ENCODE data around the gene ATP8B1. TPM values are rescaled to one million over a fixed set of nuclear protein-coding genes. Genes with fewer than 3 reads are reported as not detected.

ATP8B1 gene
- total RNA-seq, 1 experiment from 2014 or later = 1.1 TPM

DNA sequence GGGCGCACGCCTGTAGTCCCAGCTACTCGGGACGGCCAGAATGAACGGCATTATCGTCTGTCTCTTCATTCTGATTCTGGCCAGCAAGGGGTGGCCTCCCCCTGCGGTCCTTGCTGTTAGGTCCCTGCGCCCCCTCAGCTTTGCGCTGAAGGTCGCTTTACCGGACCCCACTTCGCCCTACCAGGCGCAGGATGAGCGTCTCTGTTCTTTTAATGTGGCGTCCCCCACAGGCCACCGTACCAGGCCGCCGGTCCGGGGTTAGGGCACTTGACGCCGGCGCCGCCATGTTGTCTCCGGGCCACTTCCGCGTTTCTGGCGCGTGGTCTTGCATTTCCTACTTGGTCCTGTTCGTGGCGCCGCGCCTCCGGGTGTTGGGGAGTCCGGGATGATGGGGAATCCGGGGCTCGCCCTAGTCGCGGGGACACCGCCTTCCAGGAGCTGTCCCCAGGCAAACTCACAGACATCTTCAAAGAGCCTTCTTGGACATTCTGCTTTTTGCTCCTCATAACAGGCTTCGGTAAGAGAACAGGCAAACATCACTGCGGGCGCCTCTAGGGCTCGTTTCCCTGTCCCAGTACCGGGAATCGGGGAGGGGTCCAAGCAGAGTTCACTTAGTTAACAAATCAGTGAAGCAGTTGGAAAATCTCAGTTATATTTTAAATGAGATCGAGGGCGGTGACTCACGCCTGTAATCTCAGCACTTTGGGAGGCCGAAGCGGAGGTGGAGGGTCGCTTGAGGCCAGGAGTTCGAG, 172.9 kb downstream of the ATP8B1 start:
- Histone ChIP-seq H2BK12ac (ENCODE audit: insufficient read length, low read depth, low read length) (no peak overlapping the region), H3K9me3 (ENCODE audit: control insufficient read depth, low read depth, low read length) (no peaks in the 10 kb centered on the region), H3K27me3 (ENCODE audit: insufficient read depth, low read length) (no peaks in the 10 kb centered on the region), H3K4ac (ENCODE audit: low read depth, low read length) (no peak overlapping the region), H2BK120ac (ENCODE audit: low read depth, low read length, poor library complexity, severe bottlenecking) (no peak overlapping the region), H3K27ac (ENCODE audit: insufficient read length, low read depth, low read length) (no peak overlapping the region), H3K14ac (ENCODE audit: insufficient read depth, low read length) (no peak overlapping the region), H3K18ac (ENCODE audit: insufficient read length, low read depth, low read length) (peak overlapping the region; percentile 35), H3K23me2 (ENCODE audit: insufficient read length, low read depth, low read length, poor library complexity, severe bottlenecking) (no peaks in the 10 kb centered on the region), H4K8ac (replicated peaks; ENCODE audit: insufficient read length, low read depth, low read length) (no peak overlapping the region), H3K79me1 (ENCODE audit: insufficient read depth, low read depth, low read length, poor library complexity, severe bottlenecking) (no peaks in the 10 kb centered on the region), H4K20me1 (ENCODE audit: control insufficient read depth, insufficient read depth, insufficient read length) (no peaks in the 10 kb centered on the region), H3K23ac (ENCODE audit: insufficient read length, low read depth, low read length) (no peak overlapping the region), H3T11ph (ENCODE audit: low read length) (no peak overlapping the region), H2BK20ac (ENCODE audit: low read depth, low read length, poor library complexity, severe bottlenecking) (no peak overlapping the region), H3K79me2 (ENCODE audit: insufficient read depth, low read length) (no peaks in the 10 kb centered on the region), H2AK5ac (ENCODE audit: insufficient read length, low read length) (no peak overlapping the region), H4K91ac (ENCODE audit: insufficient read length, low read depth, low read length) (no peak overlapping the region), H4K5ac (ENCODE audit: insufficient read length, low read depth, low read length) (no peak overlapping the region), H3K56ac (ENCODE audit: insufficient read length, low read depth, low read length) (no peak overlapping the region), H2BK15ac (ENCODE audit: low read depth, low read length) (no peak overlapping the region), H2AFZ (ENCODE audit: low read length) (no peak overlapping the region), H3K9ac (ENCODE audit: extremely low read depth, insufficient read length, low read length) (peak overlapping the region; percentile 27), H3K4me1 (ENCODE audit: insufficient read depth, low read length) (no peaks in the 10 kb centered on the region; the same call in 1 of the 2 replicates), H3K4me2 (ENCODE audit: insufficient read depth, insufficient read length, low read length) (peak overlapping the region; percentile 30), H2BK5ac (ENCODE audit: insufficient read length, low read length) (no peak overlapping the region)
- peaks cover 9 to 13% of the 10 kb centered on the region in 2 experiments for H3K4me1 Mint-ChIP-seq
- peak overlapping the region; percentile 89 to 94 for H3K4me3 Mint-ChIP-seq
- H3K9me3 Mint-ChIP-seq = peaks cover 3 to 4% of the 10 kb centered on the region in 2 experiments; a peak in 3 of 5 replicates
- TF ChIP-seq, protein P1, sequence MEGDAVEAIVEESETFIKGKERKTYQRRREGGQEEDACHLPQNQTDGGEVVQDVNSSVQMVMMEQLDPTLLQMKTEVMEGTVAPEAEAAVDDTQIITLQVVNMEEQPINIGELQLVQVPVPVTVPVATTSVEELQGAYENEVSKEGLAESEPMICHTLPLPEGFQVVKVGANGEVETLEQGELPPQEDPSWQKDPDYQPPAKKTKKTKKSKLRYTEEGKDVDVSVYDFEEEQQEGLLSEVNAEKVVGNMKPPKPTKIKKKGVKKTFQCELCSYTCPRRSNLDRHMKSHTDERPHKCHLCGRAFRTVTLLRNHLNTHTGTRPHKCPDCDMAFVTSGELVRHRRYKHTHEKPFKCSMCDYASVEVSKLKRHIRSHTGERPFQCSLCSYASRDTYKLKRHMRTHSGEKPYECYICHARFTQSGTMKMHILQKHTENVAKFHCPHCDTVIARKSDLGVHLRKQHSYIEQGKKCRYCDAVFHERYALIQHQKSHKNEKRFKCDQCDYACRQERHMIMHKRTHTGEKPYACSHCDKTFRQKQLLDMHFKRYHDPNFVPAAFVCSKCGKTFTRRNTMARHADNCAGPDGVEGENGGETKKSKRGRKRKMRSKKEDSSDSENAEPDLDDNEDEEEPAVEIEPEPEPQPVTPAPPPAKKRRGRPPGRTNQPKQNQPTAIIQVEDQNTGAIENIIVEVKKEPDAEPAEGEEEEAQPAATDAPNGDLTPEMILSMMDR (conservative IDR thresholded peaks at IDR 0.05) = peak; percentile 77
- H3K27ac Mint-ChIP-seq = peak overlapping the region; percentile 78 to 98 (median 88); a peak in 6 of 7 replicates
- peaks cover 5 to 9% (median 6%) of the 10 kb centered on the region in 3 experiments for H3K36me3 Mint-ChIP-seq (ENCODE audit: insufficient read depth in 1 of 3, low read depth in 3 of 3)
- peak; percentile 95 for DNase-seq
- WGBS (ENCODE audit: extremely low coverage, insufficient read length, low lambda C conversion rate) = no CpG with 5 or more reads among the region's 52 CpGs
- H3K27me3 Mint-ChIP-seq (ENCODE audit: low read depth) = no peaks in the 10 kb centered on the region

Measured in H9 (cell line).